ENCODE data around the gene EBP. TPM values are rescaled to one million over a fixed set of nuclear protein-coding genes. Genes with fewer than 3 reads are reported as not detected.

Gene EBP
- total and polyA plus RNA-seq, 2 experiments from 2014 or later: 128 to 176 TPM

GRCh38 chrX:48488034-48488433, 33.6 kb upstream of the EBP start:
- DNase-seq (ENCODE audit: low spot score) (no peak), ATAC-seq (no peak)
- Mint-ChIP-seq H3K27me3 (ENCODE audit: insufficient read depth, low read depth, poor library complexity) (no peaks in the 10 kb centered on the region), H3K9me3 (no peaks in the 10 kb centered on the region), H3K27ac (no peak overlapping the region), H3K36me3 (ENCODE audit: low read depth) (peaks cover 10% of the 10 kb centered on the region; the same call in 2 of the 3 replicates), H3K4me3 (no peak overlapping the region), H3K4me1 (no peaks in the 10 kb centered on the region)
- Histone ChIP-seq H4K20me1 (replicated peaks; ENCODE audit: insufficient read depth) (no peaks in the 10 kb centered on the region), H3K4me2 (no peak overlapping the region), H3K36me3 (ENCODE audit: insufficient read depth) (peaks cover 1% of the 10 kb centered on the region; the same call in 1 of the 2 replicates), H3K4me1 (ENCODE audit: insufficient read depth) (no peaks in the 10 kb centered on the region), H3K4me3 (no peak overlapping the region), H3K9me2 (ENCODE audit: insufficient read depth) (no peaks in the 10 kb centered on the region), H3F3A (replicated peaks; ENCODE audit: low read depth) (no peaks in the 10 kb centered on the region), H2AFZ (no peak overlapping the region), H3K79me2 (replicated peaks; ENCODE audit: insufficient read depth) (no peaks in the 10 kb centered on the region), H3K27me3 (ENCODE audit: insufficient read depth) (no peaks in the 10 kb centered on the region), H3K27ac (ENCODE audit: low read depth) (no peak overlapping the region)
- TF ChIP-seq CREB1 (CRISPR knock-in tag; IDR thresholded peaks at IDR 0.05; ENCODE audit: low read depth) (no peak), STAT1 (IDR thresholded peaks at IDR 0.05; ENCODE audit: unreplicated experiment) (no peak), JUNB (IDR thresholded peaks at IDR 0.05; ENCODE audit: unreplicated experiment) (no peak), POLR2AphosphoS5 (IDR thresholded peaks at IDR 0.05; ENCODE audit: low read depth) (no peak), EZH2phosphoT487 (IDR thresholded peaks at IDR 0.05; ENCODE audit: unreplicated experiment) (no peak), CTCF (conservative IDR thresholded peaks at IDR 0.05; ENCODE audit: low read depth in 2 of 2) (no peak), NANOG (IDR thresholded peaks at IDR 0.05; ENCODE audit: borderline replicate concordance) (no peak), ZNF331 (CRISPR knock-in tag; IDR thresholded peaks at IDR 0.05; ENCODE audit: low read depth) (no peak), ETS1 (IDR thresholded peaks at IDR 0.05) (no peak), EZH2 (IDR thresholded peaks at IDR 0.05; ENCODE audit: low read depth, unreplicated experiment) (no peak), ZNF114 (CRISPR knock-in tag; IDR thresholded peaks at IDR 0.05) (no peak), REST (IDR thresholded peaks at IDR 0.05; ENCODE audit: unreplicated experiment) (no peak)
- TF ChIP-seq, protein P1, sequence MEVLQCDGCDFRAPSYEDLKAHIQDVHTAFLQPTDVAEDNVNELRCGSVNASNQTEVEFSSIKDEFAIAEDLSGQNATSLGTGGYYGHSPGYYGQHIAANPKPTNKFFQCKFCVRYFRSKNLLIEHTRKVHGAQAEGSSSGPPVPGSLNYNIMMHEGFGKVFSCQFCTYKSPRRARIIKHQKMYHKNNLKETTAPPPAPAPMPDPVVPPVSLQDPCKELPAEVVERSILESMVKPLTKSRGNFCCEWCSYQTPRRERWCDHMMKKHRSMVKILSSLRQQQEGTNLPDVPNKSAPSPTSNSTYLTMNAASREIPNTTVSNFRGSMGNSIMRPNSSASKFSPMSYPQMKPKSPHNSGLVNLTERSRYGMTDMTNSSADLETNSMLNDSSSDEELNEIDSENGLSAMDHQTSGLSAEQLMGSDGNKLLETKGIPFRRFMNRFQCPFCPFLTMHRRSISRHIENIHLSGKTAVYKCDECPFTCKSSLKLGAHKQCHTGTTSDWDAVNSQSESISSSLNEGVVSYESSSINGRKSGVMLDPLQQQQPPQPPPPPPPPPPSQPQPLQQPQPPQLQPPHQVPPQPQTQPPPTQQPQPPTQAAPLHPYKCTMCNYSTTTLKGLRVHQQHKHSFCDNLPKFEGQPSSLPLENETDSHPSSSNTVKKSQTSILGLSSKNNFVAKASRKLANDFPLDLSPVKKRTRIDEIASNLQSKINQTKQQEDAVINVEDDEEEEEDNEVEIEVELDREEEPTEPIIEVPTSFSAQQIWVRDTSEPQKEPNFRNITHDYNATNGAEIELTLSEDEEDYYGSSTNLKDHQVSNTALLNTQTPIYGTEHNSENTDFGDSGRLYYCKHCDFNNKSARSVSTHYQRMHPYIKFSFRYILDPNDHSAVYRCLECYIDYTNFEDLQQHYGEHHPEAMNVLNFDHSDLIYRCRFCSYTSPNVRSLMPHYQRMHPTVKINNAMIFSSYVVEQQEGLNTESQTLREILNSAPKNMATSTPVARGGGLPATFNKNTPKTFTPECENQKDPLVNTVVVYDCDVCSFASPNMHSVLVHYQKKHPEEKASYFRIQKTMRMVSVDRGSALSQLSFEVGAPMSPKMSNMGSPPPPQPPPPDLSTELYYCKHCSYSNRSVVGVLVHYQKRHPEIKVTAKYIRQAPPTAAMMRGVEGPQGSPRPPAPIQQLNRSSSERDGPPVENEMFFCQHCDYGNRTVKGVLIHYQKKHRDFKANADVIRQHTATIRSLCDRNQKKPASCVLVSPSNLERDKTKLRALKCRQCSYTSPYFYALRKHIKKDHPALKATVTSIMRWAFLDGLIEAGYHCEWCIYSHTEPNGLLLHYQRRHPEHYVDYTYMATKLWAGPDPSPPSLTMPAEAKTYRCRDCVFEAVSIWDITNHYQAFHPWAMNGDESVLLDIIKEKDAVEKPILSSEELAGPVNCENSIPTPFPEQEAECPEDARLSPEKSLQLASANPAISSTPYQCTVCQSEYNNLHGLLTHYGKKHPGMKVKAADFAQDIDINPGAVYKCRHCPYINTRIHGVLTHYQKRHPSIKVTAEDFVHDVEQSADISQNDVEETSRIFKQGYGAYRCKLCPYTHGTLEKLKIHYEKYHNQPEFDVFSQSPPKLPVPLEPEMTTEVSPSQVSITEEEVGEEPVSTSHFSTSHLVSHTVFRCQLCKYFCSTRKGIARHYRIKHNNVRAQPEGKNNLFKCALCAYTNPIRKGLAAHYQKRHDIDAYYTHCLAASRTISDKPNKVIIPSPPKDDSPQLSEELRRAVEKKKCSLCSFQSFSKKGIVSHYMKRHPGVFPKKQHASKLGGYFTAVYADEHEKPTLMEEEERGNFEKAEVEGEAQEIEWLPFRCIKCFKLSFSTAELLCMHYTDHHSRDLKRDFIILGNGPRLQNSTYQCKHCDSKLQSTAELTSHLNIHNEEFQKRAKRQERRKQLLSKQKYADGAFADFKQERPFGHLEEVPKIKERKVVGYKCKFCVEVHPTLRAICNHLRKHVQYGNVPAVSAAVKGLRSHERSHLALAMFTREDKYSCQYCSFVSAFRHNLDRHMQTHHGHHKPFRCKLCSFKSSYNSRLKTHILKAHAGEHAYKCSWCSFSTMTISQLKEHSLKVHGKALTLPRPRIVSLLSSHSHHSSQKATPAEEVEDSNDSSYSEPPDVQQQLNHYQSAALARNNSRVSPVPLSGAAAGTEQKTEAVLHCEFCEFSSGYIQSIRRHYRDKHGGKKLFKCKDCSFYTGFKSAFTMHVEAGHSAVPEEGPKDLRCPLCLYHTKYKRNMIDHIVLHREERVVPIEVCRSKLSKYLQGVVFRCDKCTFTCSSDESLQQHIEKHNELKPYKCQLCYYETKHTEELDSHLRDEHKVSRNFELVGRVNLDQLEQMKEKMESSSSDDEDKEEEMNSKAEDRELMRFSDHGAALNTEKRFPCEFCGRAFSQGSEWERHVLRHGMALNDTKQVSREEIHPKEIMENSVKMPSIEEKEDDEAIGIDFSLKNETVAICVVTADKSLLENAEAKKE (CRISPR knock-in tag; IDR thresholded peaks at IDR 0.05): no peak

Measured in GM23338 (cell line).